Hepatocyte (in vitro differentiated cells): Measurements from ENCODE around the gene RYR3.

Source experiments
- CTCF ChIP-seq: fragments of 200-600 bp; sonication (generic); IDR thresholded peaks from 2 replicates; pipeline ENCODE4 v1.5.1; 2016; ENCODE audit warnings: antibody characterized with exemption, mild to moderate bottlenecking; ENCODE audit not compliant: poor library complexity
- EZH2 ChIP-seq: fragments of 200-600 bp; sonication (generic); IDR thresholded peaks from 2 replicates; pipeline ENCODE4 v1.6.1; 2016; ENCODE audit warnings: antibody characterized with exemption, mild to moderate bottlenecking, borderline replicate concordance

GRCh38 chr15:33567652-33568051 lies 256.9 kb downstream of the RYR3 start:
- no peak for TF ChIP-seq CTCF
- TF ChIP-seq EZH2 = no peak
